A549 (cell line): ENCODE measurements around the gene PKNOX1. TPM values are rescaled to one million over a fixed set of nuclear protein-coding genes. Genes with fewer than 3 reads are reported as not detected.

Experiments used
- ATAC-seq, 2 experiments: fragments of 200-7000 bp in 1 of 2; fragments of >200 bp in 1 of 2; cut with Nextera tagmentation in 1 of 2; cut with Tn5 transposase in 1 of 2; 3 replicates each; pipeline versions ENCODE4 v1.8.0 to v1.9.1; 2018 to 2020; ENCODE audit warnings: mild to moderate bottlenecking in 1 of 2, moderate library complexity in 1 of 2
- CTCF ChIA-PET: fragments of 300-600 bp; sonication (Branson Sonifier 250); formaldehyde crosslinking; extraction: SDS; loops from one replicate; lab custom pipeline; 2021; ENCODE audit warnings: antibody characterized with exemption, inconsistent platforms; lab: Yijun Ruan, JAX
- POLR2A ChIA-PET: fragments of 350-600 bp; formaldehyde crosslinking; extraction: SDS; loops from one replicate; lab custom pipeline; 2021; ENCODE audit warnings: antibody characterized with exemption, inconsistent platforms; lab: Yijun Ruan, JAX
- DNase-seq, 2 experiments: peaks; one replicate each; pipeline versions ENCODE4 v3.0.0 to v3.0.0-alpha.2; 2011 to 2016; ENCODE audit warnings: low read depth in 1 of 2, low spot score in 1 of 2
- FAIRE-seq: peaks from 2 replicates; lab custom pipeline; 2011; peaks lifted over from hg19 to GRCh38; lab: Jason Lieb, UNC
- H3K27ac ChIP-seq, 2 experiments: fragments of >200 bp; sonication (Bioruptor Twin); formaldehyde crosslinking; 3 replicates each; pipeline ENCODE4 v1.5.1; 2016 to 2017
- H3K4me1 ChIP-seq: fragments of >200 bp; sonication (Bioruptor Twin); formaldehyde crosslinking; 3 replicates; pipeline ENCODE4 v1.6.1; 2016
- H3K4me2 ChIP-seq: fragments of >200 bp; sonication (Bioruptor Twin); formaldehyde crosslinking; 3 replicates; pipeline ENCODE4 v1.6.1; 2016
- H3K4me3 ChIP-seq: fragments of >200 bp; sonication (Bioruptor Twin); formaldehyde crosslinking; 3 replicates; pipeline ENCODE4 v1.5.1; 2016
- H3K9me3 ChIP-seq: fragments of >200 bp; sonication (Bioruptor Twin); formaldehyde crosslinking; 3 replicates; pipeline ENCODE4 v1.6.1; 2016
- CEBPB ChIP-seq, 2 experiments: fragments of >200 bp in 1 of 2; sonication (Bioruptor Twin) in 1 of 2; formaldehyde crosslinking in 1 of 2; IDR thresholded peaks; 2 replicates each; pipeline ENCODE4 v1.6.1; 2012 to 2016
- CHD2 ChIP-seq: fragments of 150-350 bp; IDR thresholded peaks from 2 replicates; pipeline ENCODE4 v1.6.1; 2014; ENCODE audit warnings: low read length; ENCODE audit not compliant: partially characterized antibody
- EHF ChIP-seq: fragments of 250-450 bp; sonication (Bioruptor Pico); IDR thresholded peaks from 2 replicates; pipeline ENCODE4 v1.5.0; 2020; ENCODE audit warnings: mild to moderate bottlenecking
- EHMT2 ChIP-seq: fragments of 200-600 bp; sonication (generic); IDR thresholded peaks from 2 replicates; pipeline ENCODE4 v1.6.1; 2016; ENCODE audit warnings: antibody characterized with exemption, low read depth, mild to moderate bottlenecking, moderate library complexity
- EP300 ChIP-seq, 2 experiments: fragments of >200 bp; sonication (Bioruptor Twin); formaldehyde crosslinking; IDR thresholded peaks; 2 replicates in 1 of 2; 3 replicates in 1 of 2; pipeline ENCODE4 v1.6.1; 2016 to 2017
- FOSL2 ChIP-seq, 2 experiments: fragments of 450-650 bp in 1 of 2; fragments of >200 bp in 1 of 2; sonication (Bioruptor Twin) in 1 of 2; formaldehyde crosslinking; IDR thresholded peaks; 2 replicates each; pipeline versions ENCODE4 v1.5.0 to v1.6.1; 2016 to 2020; ENCODE audit warnings: mild to moderate bottlenecking in 1 of 2, moderate library complexity in 1 of 2
- FOXS1 ChIP-seq: fragments of 250-450 bp; sonication (Bioruptor Pico); IDR thresholded peaks from 2 replicates; pipeline ENCODE4 v1.5.0; 2020; ENCODE audit warnings: mild to moderate bottlenecking, moderate library complexity
- GATA3 ChIP-seq: IDR thresholded peaks from 2 replicates; pipeline ENCODE4 v1.6.1; 2012; ENCODE audit warnings: borderline replicate concordance
- HEYL ChIP-seq: fragments of 250-450 bp; sonication (Bioruptor Pico); IDR thresholded peaks from 2 replicates; pipeline ENCODE4 v1.8.0; 2021; ENCODE audit warnings: mild to moderate bottlenecking, moderate library complexity
- HOXA7 ChIP-seq: fragments of 250-450 bp; sonication (Bioruptor Pico); IDR thresholded peaks from 2 replicates; pipeline ENCODE4 v1.5.0; 2020; ENCODE audit warnings: mild to moderate bottlenecking, moderate library complexity
- HOXB13 ChIP-seq: fragments of 250-450 bp; sonication (Bioruptor Pico); IDR thresholded peaks from 2 replicates; pipeline ENCODE4 v1.5.0; 2020; ENCODE audit warnings: low read depth, mild to moderate bottlenecking, moderate library complexity
- JUN ChIP-seq, 2 experiments: fragments of >200 bp; sonication (Bioruptor Twin); formaldehyde crosslinking; IDR thresholded peaks; 2 replicates in 1 of 2; 3 replicates in 1 of 2; pipeline ENCODE4 v1.6.1; 2016 to 2017
- KDM1A ChIP-seq: fragments of 200-600 bp; sonication (generic); IDR thresholded peaks from 2 replicates; pipeline ENCODE4 v1.6.1; 2016; ENCODE audit warnings: low read depth, mild to moderate bottlenecking
- POLR2A ChIP-seq: IDR thresholded peaks from 2 replicates; pipeline ENCODE4 v1.6.1; 2012; ENCODE audit warnings: mild to moderate bottlenecking, low read length
- RCOR1 ChIP-seq: fragments of 150-350 bp; IDR thresholded peaks from 2 replicates; pipeline ENCODE4 v1.6.1; 2014; ENCODE audit warnings: antibody characterized with exemption, low read length, low read depth
- RFX5 ChIP-seq: fragments of 450-650 bp; IDR thresholded peaks from 2 replicates; pipeline ENCODE4 v1.7.1; 2014; ENCODE audit warnings: antibody characterized with exemption, mild to moderate bottlenecking, moderate library complexity
- SMC3 ChIP-seq: fragments of >200 bp; sonication (Bioruptor Twin); formaldehyde crosslinking; IDR thresholded peaks from 3 replicates; pipeline ENCODE4 v1.6.1; 2018; ENCODE audit warnings: inconsistent platforms
- TFCP2L1 ChIP-seq: fragments of 250-450 bp; sonication (Bioruptor Pico); IDR thresholded peaks from 2 replicates; pipeline ENCODE4 v1.5.0; 2021; ENCODE audit warnings: mild to moderate bottlenecking
- ZC3H11A ChIP-seq: fragments of 450-650 bp; IDR thresholded peaks from 2 replicates; pipeline ENCODE4 v1.6.1; 2014; ENCODE audit warnings: antibody characterized with exemption, mild to moderate bottlenecking
- ZSCAN20 ChIP-seq: fragments of 250-450 bp; sonication (Bioruptor Pico); IDR thresholded peaks from 2 replicates; pipeline ENCODE4 v1.8.0; 2022; ENCODE audit warnings: mild to moderate bottlenecking, moderate library complexity
- WGBS: methylation state at CpG from one replicate; pipeline ENCODE4 v1.1.6; 2017; ENCODE audit errors: missing lambda C conversion rate; 5-methylcytosine and 5-hydroxymethylcytosine counted together
- polyA plus RNA-seq, 4 experiments: library from polyadenylated mRNA; depleted of rRNA in 3 of 4; stranded (reverse); fragments of >200 nt; fragmentation: RNase III in 1 of 4; extraction: RNeasy Plus Mini Kit Qiagen cat#74134 plus additional on column Dnase treatment in 1 of 4; gene quantifications; 2 replicates in 3 of 4; 3 replicates in 1 of 4; pipeline ENCODE4 v1.2.3, GENCODE V29; 2011 to 2017
- TF ChIP-seq, protein P1 (sequence below): fragments of 200-600 bp; sonication (generic); IDR thresholded peaks from 2 replicates; pipeline ENCODE4 v1.6.1; 2016; ENCODE audit warnings: antibody characterized with exemption, mild to moderate bottlenecking, moderate library complexity
- TF ChIP-seq, protein P2 (sequence below): fragments of 250-450 bp; sonication (Bioruptor Pico); IDR thresholded peaks from 2 replicates; pipeline ENCODE4 v1.5.0; 2020; ENCODE audit warnings: low read depth, mild to moderate bottlenecking, moderate library complexity
- TF ChIP-seq, protein P3 (sequence below): IDR thresholded peaks from 2 replicates; pipeline ENCODE4 v1.6.1; 2012; ENCODE audit warnings: low read depth, borderline replicate concordance
- TF ChIP-seq, protein P4 (sequence below): fragments of 450-650 bp; IDR thresholded peaks from 2 replicates; pipeline ENCODE4 v1.6.1; 2014; ENCODE audit warnings: antibody characterized with exemption
- TF ChIP-seq, protein P5 (sequence below): fragments of 150-350 bp; IDR thresholded peaks from 2 replicates; pipeline ENCODE4 v1.6.1; 2014; ENCODE audit warnings: low read depth, mild to moderate bottlenecking, low read length
- TF ChIP-seq, protein P6 (sequence below): fragments of 250-450 bp; sonication (Bioruptor Pico); IDR thresholded peaks from 2 replicates; pipeline ENCODE4 v1.5.0; 2021; ENCODE audit warnings: mild to moderate bottlenecking, moderate library complexity, borderline replicate concordance

PKNOX1 gene
- polyA plus RNA-seq, 2 of the 4 experiments (the other 2 are of a cell fraction), result 3.9 to 16.3 TPM

DNA sequence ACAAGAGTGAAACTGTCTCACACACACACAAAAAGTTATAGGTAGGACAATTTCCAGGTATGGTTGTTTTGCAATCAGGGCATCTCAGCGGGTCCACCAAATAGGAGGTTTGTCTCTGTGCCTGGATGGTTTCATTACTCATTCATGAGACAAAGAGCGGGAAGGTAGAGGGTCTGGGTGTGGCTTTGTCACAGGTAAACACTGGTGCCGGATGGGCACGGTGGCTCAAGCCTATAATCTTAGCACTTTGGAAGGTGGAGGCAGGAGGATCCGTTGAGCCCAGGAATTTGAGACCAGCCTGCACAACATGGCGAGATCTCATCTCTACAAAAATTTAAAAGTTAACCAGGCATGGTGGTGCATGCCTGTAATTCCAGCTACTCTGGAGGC, 32.7 kb upstream of the PKNOX1 start:
- H3K4me1 ChIP-seq, result peaks cover 15% of the 10 kb centered on the region
- no peak overlapping the region for H3K27ac ChIP-seq
- ChIA-PET POLR2A (no interaction called here), CTCF (no interaction called here)
- H3K4me3 ChIP-seq, result no peak overlapping the region
- no peak for FAIRE-seq
- TF ChIP-seq POLR2A (no peak), HOXA7 (CRISPR knock-in tag) (no peak), RFX5 (no peak), EP300 (IDR thresholded peaks at IDR 0.05) (no peak), JUN (IDR thresholded peaks at IDR 0.05) (no peak), TFCP2L1 (no peak), FOSL2 (IDR thresholded peaks at IDR 0.05) (no peak), FOSL2 (CRISPR knock-in tag; IDR thresholded peaks at IDR 0.05) (no peak), RCOR1 (no peak), EHF (CRISPR knock-in tag) (no peak), HEYL (CRISPR knock-in tag) (no peak), FOXS1 (CRISPR knock-in tag) (no peak), ZC3H11A (no peak)
- TF ChIP-seq, protein P1, sequence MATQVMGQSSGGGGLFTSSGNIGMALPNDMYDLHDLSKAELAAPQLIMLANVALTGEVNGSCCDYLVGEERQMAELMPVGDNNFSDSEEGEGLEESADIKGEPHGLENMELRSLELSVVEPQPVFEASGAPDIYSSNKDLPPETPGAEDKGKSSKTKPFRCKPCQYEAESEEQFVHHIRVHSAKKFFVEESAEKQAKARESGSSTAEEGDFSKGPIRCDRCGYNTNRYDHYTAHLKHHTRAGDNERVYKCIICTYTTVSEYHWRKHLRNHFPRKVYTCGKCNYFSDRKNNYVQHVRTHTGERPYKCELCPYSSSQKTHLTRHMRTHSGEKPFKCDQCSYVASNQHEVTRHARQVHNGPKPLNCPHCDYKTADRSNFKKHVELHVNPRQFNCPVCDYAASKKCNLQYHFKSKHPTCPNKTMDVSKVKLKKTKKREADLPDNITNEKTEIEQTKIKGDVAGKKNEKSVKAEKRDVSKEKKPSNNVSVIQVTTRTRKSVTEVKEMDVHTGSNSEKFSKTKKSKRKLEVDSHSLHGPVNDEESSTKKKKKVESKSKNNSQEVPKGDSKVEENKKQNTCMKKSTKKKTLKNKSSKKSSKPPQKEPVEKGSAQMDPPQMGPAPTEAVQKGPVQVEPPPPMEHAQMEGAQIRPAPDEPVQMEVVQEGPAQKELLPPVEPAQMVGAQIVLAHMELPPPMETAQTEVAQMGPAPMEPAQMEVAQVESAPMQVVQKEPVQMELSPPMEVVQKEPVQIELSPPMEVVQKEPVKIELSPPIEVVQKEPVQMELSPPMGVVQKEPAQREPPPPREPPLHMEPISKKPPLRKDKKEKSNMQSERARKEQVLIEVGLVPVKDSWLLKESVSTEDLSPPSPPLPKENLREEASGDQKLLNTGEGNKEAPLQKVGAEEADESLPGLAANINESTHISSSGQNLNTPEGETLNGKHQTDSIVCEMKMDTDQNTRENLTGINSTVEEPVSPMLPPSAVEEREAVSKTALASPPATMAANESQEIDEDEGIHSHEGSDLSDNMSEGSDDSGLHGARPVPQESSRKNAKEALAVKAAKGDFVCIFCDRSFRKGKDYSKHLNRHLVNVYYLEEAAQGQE, result no peak
- TF ChIP-seq, protein P2, sequence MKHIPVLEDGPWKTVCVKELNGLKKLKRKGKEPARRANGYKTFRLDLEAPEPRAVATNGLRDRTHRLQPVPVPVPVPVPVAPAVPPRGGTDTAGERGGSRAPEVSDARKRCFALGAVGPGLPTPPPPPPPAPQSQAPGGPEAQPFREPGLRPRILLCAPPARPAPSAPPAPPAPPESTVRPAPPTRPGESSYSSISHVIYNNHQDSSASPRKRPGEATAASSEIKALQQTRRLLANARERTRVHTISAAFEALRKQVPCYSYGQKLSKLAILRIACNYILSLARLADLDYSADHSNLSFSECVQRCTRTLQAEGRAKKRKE, result no peak
- no peaks in the 10 kb centered on the region for H3K9me3 ChIP-seq
- no peak for ATAC-seq
- no peak overlapping the region for H3K4me2 ChIP-seq
- WGBS, result 90% methylated on average over 6 of the region's 6 CpGs
- DNase-seq, result no peak

DNA sequence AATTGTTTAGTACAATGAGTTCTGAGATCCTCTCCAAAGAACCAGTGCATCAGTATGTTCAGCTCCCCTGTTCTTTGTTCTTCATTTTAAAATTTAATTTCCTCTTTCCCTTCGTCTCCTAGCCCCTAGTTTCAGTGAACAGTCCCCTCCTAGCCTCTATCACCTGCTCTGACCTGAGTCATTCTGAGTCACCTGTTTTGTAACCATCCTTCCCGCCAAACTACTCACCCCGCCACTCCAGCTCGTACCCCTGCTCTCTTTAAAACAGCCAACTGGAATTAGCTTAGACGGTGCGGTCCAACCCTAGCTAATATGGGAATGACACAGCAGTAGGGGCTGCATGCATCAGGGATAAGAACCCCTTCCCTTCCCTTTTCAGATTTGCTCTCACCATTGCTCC, 32.1 kb upstream of the PKNOX1 start:
- no peak for TF ChIP-seq ZSCAN20 (CRISPR knock-in tag)
- TF ChIP-seq EHF (CRISPR knock-in tag), result no peak
- TF ChIP-seq, protein P2, result no peak
- TF ChIP-seq EHMT2, result no peak
- TF ChIP-seq HOXB13 (CRISPR knock-in tag), result no peak
- TF ChIP-seq, protein P3, sequence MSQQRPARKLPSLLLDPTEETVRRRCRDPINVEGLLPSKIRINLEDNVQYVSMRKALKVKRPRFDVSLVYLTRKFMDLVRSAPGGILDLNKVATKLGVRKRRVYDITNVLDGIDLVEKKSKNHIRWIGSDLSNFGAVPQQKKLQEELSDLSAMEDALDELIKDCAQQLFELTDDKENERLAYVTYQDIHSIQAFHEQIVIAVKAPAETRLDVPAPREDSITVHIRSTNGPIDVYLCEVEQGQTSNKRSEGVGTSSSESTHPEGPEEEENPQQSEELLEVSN, result no peak
- TF ChIP-seq CEBPB (IDR thresholded peaks at IDR 0.05), result no peak
- no peak for TF ChIP-seq SMC3
- no peak for TF ChIP-seq ZC3H11A
- TF ChIP-seq TFCP2L1, result no peak
- TF ChIP-seq, protein P4, sequence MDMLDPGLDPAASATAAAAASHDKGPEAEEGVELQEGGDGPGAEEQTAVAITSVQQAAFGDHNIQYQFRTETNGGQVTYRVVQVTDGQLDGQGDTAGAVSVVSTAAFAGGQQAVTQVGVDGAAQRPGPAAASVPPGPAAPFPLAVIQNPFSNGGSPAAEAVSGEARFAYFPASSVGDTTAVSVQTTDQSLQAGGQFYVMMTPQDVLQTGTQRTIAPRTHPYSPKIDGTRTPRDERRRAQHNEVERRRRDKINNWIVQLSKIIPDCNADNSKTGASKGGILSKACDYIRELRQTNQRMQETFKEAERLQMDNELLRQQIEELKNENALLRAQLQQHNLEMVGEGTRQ, result no peak
- no peak for TF ChIP-seq RCOR1
- TF ChIP-seq GATA3, result no peak
- TF ChIP-seq, protein P5, sequence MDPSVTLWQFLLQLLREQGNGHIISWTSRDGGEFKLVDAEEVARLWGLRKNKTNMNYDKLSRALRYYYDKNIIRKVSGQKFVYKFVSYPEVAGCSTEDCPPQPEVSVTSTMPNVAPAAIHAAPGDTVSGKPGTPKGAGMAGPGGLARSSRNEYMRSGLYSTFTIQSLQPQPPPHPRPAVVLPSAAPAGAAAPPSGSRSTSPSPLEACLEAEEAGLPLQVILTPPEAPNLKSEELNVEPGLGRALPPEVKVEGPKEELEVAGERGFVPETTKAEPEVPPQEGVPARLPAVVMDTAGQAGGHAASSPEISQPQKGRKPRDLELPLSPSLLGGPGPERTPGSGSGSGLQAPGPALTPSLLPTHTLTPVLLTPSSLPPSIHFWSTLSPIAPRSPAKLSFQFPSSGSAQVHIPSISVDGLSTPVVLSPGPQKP, result no peak
- no peak for TF ChIP-seq KDM1A
- TF ChIP-seq, protein P6, sequence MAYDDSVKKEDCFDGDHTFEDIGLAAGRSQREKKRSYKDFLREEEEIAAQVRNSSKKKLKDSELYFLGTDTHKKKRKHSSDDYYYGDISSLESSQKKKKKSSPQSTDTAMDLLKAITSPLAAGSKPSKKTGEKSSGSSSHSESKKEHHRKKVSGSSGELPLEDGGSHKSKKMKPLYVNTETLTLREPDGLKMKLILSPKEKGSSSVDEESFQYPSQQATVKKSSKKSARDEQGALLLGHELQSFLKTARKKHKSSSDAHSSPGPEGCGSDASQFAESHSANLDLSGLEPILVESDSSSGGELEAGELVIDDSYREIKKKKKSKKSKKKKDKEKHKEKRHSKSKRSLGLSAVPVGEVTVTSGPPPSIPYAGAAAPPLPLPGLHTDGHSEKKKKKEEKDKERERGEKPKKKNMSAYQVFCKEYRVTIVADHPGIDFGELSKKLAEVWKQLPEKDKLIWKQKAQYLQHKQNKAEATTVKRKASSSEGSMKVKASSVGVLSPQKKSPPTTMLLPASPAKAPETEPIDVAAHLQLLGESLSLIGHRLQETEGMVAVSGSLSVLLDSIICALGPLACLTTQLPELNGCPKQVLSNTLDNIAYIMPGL (CRISPR knock-in tag), result no peak
- TF ChIP-seq CHD2, result no peak
- no peak for ATAC-seq
- Histone ChIP-seq H3K4me1 (peaks cover 15% of the 10 kb centered on the region), H3K4me3 (no peak overlapping the region), H3K4me2 (no peak overlapping the region), H3K27ac (no peak overlapping the region), H3K9me3 (no peaks in the 10 kb centered on the region)
- DNase-seq, result no peak
- 68% methylated on average over 6 of the region's 6 CpGs for WGBS
- CTCF ChIA-PET, result no interaction called here
- POLR2A ChIA-PET, result no interaction called here
- FAIRE-seq, result no peak
